Ishikawa (cell line): ENCODE measurements around the gene CCDC88A.

Experiments
- MAX ChIP-seq: IDR thresholded peaks from 2 replicates; pipeline ENCODE4 v1.6.1; 2012
- NFIC ChIP-seq: IDR thresholded peaks from 2 replicates; pipeline ENCODE4 v1.6.1; 2012
- RAD21 ChIP-seq: IDR thresholded peaks from 2 replicates; pipeline ENCODE4 v1.6.1; 2012; ENCODE audit warnings: low read depth
- USF1 ChIP-seq: IDR thresholded peaks from 2 replicates; pipeline ENCODE4 v1.6.1; 2012

GRCh38 chr2:55277310-55277709 lies 142.3 kb downstream of the CCDC88A start:
- TF ChIP-seq USF1 (no peak), NFIC (no peak), RAD21 (no peak), MAX (no peak)
